HCT116 (cell line): ENCODE measurements around the gene PSMC3. TPM values are rescaled to one million over a fixed set of nuclear protein-coding genes. Genes with fewer than 3 reads are reported as not detected.

Source experiments
- ATAC-seq: fragments of 200-7000 bp; cut with Tn5 transposase; 2 replicates; pipeline ENCODE4 v1.9.1; 2020; ENCODE audit warnings: mild to moderate bottlenecking, moderate library complexity
- BruUV-seq: library from RNA; stranded (reverse); fragments of 400-500 nt; replicated peaks from 2 replicates; lab custom pipeline; 2021; lab: Mats Ljungman, UMichigan
- CTCF ChIA-PET: fragments of 300-600 bp; sonication (Branson Sonifier 250); formaldehyde crosslinking; loops from one replicate; lab custom pipeline; 2021; ENCODE audit warnings: antibody characterized with exemption; lab: Charles Lee
- POLR2A ChIA-PET: fragments of 300-600, 350-600 bp; sonication (Branson Sonifier 250); formaldehyde crosslinking; loops from one replicate; lab custom pipeline; 2021; ENCODE audit warnings: antibody characterized with exemption; lab: Charles Lee
- RAD21 ChIA-PET, 2 experiments: fragments of 300-600 bp; sonication (Branson Sonifier 250); formaldehyde crosslinking; loops; one replicate each; lab custom pipeline; 2023; ENCODE audit warnings: low total read pairs in 2 of 2; ENCODE audit not compliant: uncharacterized antibody in 2 of 2, unreplicated experiment in 2 of 2, low non-redundant PET in 1 of 2; lab: Charles Lee
- DNase-seq: peaks from one replicate; pipeline ENCODE4 v3.0.0-alpha.2; 2010; ENCODE audit warnings: low read depth, low spot score
- H2AFZ ChIP-seq: fragments of 200-600 bp; shearing (Covaris generic), sonication (generic); 2 replicates; pipeline ENCODE4 v1.6.1; 2017; ENCODE audit warnings: low read depth, mixed run types, mixed read lengths, antibody characterized with exemption, low read length; ENCODE audit not compliant: poor library complexity, severe bottlenecking
- H3K27ac ChIP-seq: 2 replicates; pipeline ENCODE4 v1.5.1; 2012; ENCODE audit warnings: low read depth, low read length
- H3K27me3 ChIP-seq: fragments of 200-600 bp; sonication (generic); 2 replicates; pipeline ENCODE4 v1.6.1; 2016; ENCODE audit warnings: mixed run types, low read length, mixed read lengths; ENCODE audit not compliant: insufficient read depth
- H3K36me3 ChIP-seq, 2 experiments: fragments of 200-500 bp in 1 of 2; fragments of 200-600 bp in 1 of 2; sonication (Bioruptor generic) in 1 of 2; sonication (generic) in 1 of 2; 2 replicates each; pipeline versions ENCODE4 v1.5.1 to v1.6.1; 2014 to 2016; ENCODE audit warnings: low read length in 2 of 2, inconsistent platforms in 1 of 2, mixed read lengths in 1 of 2, mixed run types in 1 of 2; ENCODE audit not compliant: insufficient read depth in 2 of 2, control insufficient read depth in 1 of 2
- H3K4me1 ChIP-seq, 2 experiments: fragments of 200-600 bp in 1 of 2; sonication (generic) in 1 of 2; 2 replicates each; pipeline versions ENCODE4 v1.5.1 to v1.6.1; 2012 to 2017; ENCODE audit warnings: low read length in 2 of 2, inconsistent platforms in 1 of 2, mild to moderate bottlenecking in 1 of 2, mixed read lengths in 1 of 2, mixed run types in 1 of 2, moderate library complexity in 1 of 2; ENCODE audit not compliant: insufficient read depth in 2 of 2, control insufficient read depth in 1 of 2
- H3K4me2 ChIP-seq: fragments of 200-600 bp; sonication (generic); 2 replicates; pipeline ENCODE4 v1.6.1; 2017; ENCODE audit warnings: mixed run types, low read length, mixed read lengths
- H3K4me3 ChIP-seq, 2 experiments: fragments of 200-600 bp in 1 of 2; sonication (generic) in 1 of 2; replicated peaks in 1 of 2; 2 replicates each; pipeline ENCODE4 v1.5.1; 2011 to 2016; ENCODE audit warnings: low read length in 2 of 2, control low read depth in 1 of 2, low read depth in 1 of 2, mild to moderate bottlenecking in 1 of 2, mixed read lengths in 1 of 2, mixed run types in 1 of 2
- H3K79me2 ChIP-seq: fragments of 200-600 bp; sonication (generic); 2 replicates; pipeline ENCODE4 v1.6.1; 2017; ENCODE audit warnings: mild to moderate bottlenecking, mixed run types, low read length, moderate library complexity, mixed read lengths; ENCODE audit not compliant: insufficient read depth
- H3K9ac ChIP-seq: fragments of 200-600 bp; sonication (generic); 2 replicates; pipeline ENCODE4 v1.6.1; 2016; ENCODE audit warnings: low read length, mixed read lengths
- H3K9me2 ChIP-seq: fragments of 200-600 bp; sonication (generic), shearing (Covaris generic); 2 replicates; pipeline ENCODE4 v1.6.1; 2017; ENCODE audit warnings: mixed run types, mild to moderate bottlenecking, moderate library complexity; ENCODE audit not compliant: insufficient read depth
- H3K9me3 ChIP-seq, 2 experiments: fragments of 200-500 bp in 1 of 2; fragments of 200-600 bp in 1 of 2; sonication (Bioruptor generic) in 1 of 2; sonication (generic) in 1 of 2; 2 replicates each; pipeline ENCODE4 v1.6.1; 2014 to 2017; ENCODE audit warnings: low read length in 2 of 2, mixed read lengths in 2 of 2, inconsistent platforms in 1 of 2, low read depth in 1 of 2, mild to moderate bottlenecking in 1 of 2, mixed run types in 1 of 2, moderate library complexity in 1 of 2; ENCODE audit not compliant: control insufficient read depth in 1 of 2, insufficient read depth in 1 of 2
- H4K20me1 ChIP-seq: fragments of 200-600 bp; sonication (generic), shearing (Covaris generic); 2 replicates; pipeline ENCODE4 v1.6.1; 2017; ENCODE audit warnings: mixed run types, mild to moderate bottlenecking, moderate library complexity; ENCODE audit not compliant: insufficient read depth
- ATF3 ChIP-seq: IDR thresholded peaks from 2 replicates; pipeline ENCODE4 v1.6.1; 2012
- CBX3 ChIP-seq: IDR thresholded peaks from 2 replicates; pipeline ENCODE4 v1.6.1; 2012; ENCODE audit warnings: low read depth
- CEBPB ChIP-seq: IDR thresholded peaks from 2 replicates; pipeline ENCODE4 v1.6.1; 2012; ENCODE audit warnings: low read depth
- CTCF ChIP-seq, 3 experiments: fragments of 200-600 bp in 1 of 3; sonication (generic) in 1 of 3; IDR thresholded peaks in 2 of 3; conservative IDR thresholded peaks in 1 of 3; 2 replicates each; pipeline ENCODE4 v1.5.1; 2012 to 2017; ENCODE audit warnings: low read depth in 2 of 3, low read length in 2 of 3, antibody characterized with exemption in 1 of 3, borderline replicate concordance in 1 of 3, control low read depth in 1 of 3, mild to moderate bottlenecking in 1 of 3, mixed read lengths in 1 of 3, mixed run types in 1 of 3, moderate library complexity in 1 of 3; ENCODE audit not compliant: insufficient read depth in 1 of 3
- EGR1 ChIP-seq: IDR thresholded peaks from 2 replicates; pipeline ENCODE4 v1.6.1; 2012; ENCODE audit warnings: low read depth
- ELF1 ChIP-seq: IDR thresholded peaks from 2 replicates; pipeline ENCODE4 v1.6.1; 2012; ENCODE audit warnings: low read depth, borderline replicate concordance
- EZH2 ChIP-seq: fragments of 200-600 bp; sonication (generic); IDR thresholded peaks from 2 replicates; pipeline ENCODE4 v1.6.1; 2017; ENCODE audit warnings: antibody characterized with exemption, mixed run types
- EZH2phosphoT487 ChIP-seq: fragments of 200-600 bp; IDR thresholded peaks from 2 replicates; pipeline ENCODE4 v1.6.1; 2018; ENCODE audit warnings: antibody characterized with exemption, borderline replicate concordance
- JUND ChIP-seq: IDR thresholded peaks from 2 replicates; pipeline ENCODE4 v1.6.1; 2012
- MAX ChIP-seq: IDR thresholded peaks from 2 replicates; pipeline ENCODE4 v1.6.1; 2012
- POLR2A ChIP-seq: IDR thresholded peaks from 2 replicates; pipeline ENCODE4 v1.7.0; 2011; ENCODE audit warnings: borderline replicate concordance; ENCODE audit not compliant: insufficient read depth, insufficient read length; ENCODE audit errors: extremely low read depth
- POLR2AphosphoS5 ChIP-seq: IDR thresholded peaks from 2 replicates; pipeline ENCODE4 v1.6.1; 2011; ENCODE audit warnings: mild to moderate bottlenecking, low read depth, low read length, moderate library complexity
- RAD21 ChIP-seq: IDR thresholded peaks from 2 replicates; pipeline ENCODE4 v1.6.1; 2012; ENCODE audit warnings: low read depth, mild to moderate bottlenecking
- REST ChIP-seq: IDR thresholded peaks from 2 replicates; pipeline ENCODE4 v1.6.1; 2012; ENCODE audit warnings: low read depth
- SIN3A ChIP-seq: IDR thresholded peaks from 2 replicates; pipeline ENCODE4 v1.6.1; 2012; ENCODE audit warnings: low read depth
- SP1 ChIP-seq: IDR thresholded peaks from 2 replicates; pipeline ENCODE4 v1.6.1; 2012; ENCODE audit warnings: low read depth
- YY1 ChIP-seq: IDR thresholded peaks from 2 replicates; pipeline ENCODE4 v1.6.1; 2011; ENCODE audit warnings: low read length, low read depth, moderate library complexity, mild to moderate bottlenecking; ENCODE audit not compliant: insufficient replicate concordance; ENCODE audit errors: extremely low read depth
- ZBTB33 ChIP-seq: IDR thresholded peaks from 2 replicates; pipeline ENCODE4 v1.6.1; 2011; ENCODE audit warnings: mild to moderate bottlenecking, low read length, moderate library complexity; ENCODE audit not compliant: insufficient replicate concordance; ENCODE audit errors: extremely low read depth
- ZFX ChIP-seq: fragments of 450-650 bp; IDR thresholded peaks from 2 replicates; pipeline ENCODE4 v1.6.1; 2017
- ZNF274 ChIP-seq: fragments of 200-500 bp; sonication (Bioruptor generic); IDR thresholded peaks from 2 replicates; pipeline ENCODE4 v1.6.1; 2014; ENCODE audit warnings: mild to moderate bottlenecking, low read depth, low read length, inconsistent platforms
- intact Hi-C: fragments of 100-400 bp; cut with micrococcal nuclease; formaldehyde crosslinking; loops from 2 replicates; pipeline ENCODE4 v1.10.0; 2022
- total RNA-seq: library from RNA; stranded (reverse); gene quantifications from one replicate; pipeline ENCODE4 v1.2.1, GENCODE V29; 2021; ENCODE audit not compliant: unreplicated experiment

The PSMC3 gene
- total RNA-seq, 1 experiment from 2014 or later = 155 TPM

GRCh38 chr11:47378010-47378835, 48.0 kb downstream of the PSMC3 start, which contains the start of gene SPI1:
SPI1 (minus strand) TSS chr11:47378547; CDS start chr11:47378353, 194 bp downstream.
- H3K27ac ChIP-seq = no peak within 1 kb of the TSS; the same call in 1 of the 2 replicates
- no peaks in the 10 kb centered on the region for H4K20me1 ChIP-seq
- POLR2A ChIA-PET = no interaction called here
- no peak within 1 kb of the TSS for H3K9ac ChIP-seq
- no peak within 1 kb of the TSS for H3K4me2 ChIP-seq
- TF ChIP-seq SP1 = no peak
- no peak for TF ChIP-seq SIN3A
- TF ChIP-seq CTCF (IDR thresholded peaks at IDR 0.05 in 2 of 3, conservative IDR thresholded peaks at IDR 0.05 in 1 of 3; ENCODE audit: borderline replicate concordance in 1 of 3, insufficient read depth in 1 of 3, low read depth in 2 of 3, low read length in 2 of 3) = no peak
- no peak for TF ChIP-seq RAD21
- TF ChIP-seq ATF3 = no peak
- TF ChIP-seq ZFX = no peak
- no peak for TF ChIP-seq EGR1
- TF ChIP-seq CEBPB = no peak
- no peak for TF ChIP-seq REST
- no peak for TF ChIP-seq ELF1
- no peak for TF ChIP-seq EZH2
- TF ChIP-seq CBX3 = no peak
- TF ChIP-seq ZNF274 = no peak
- no peak for TF ChIP-seq JUND
- TF ChIP-seq ZBTB33 = no peak
- no peak for TF ChIP-seq EZH2phosphoT487
- no peak for TF ChIP-seq POLR2A
- TF ChIP-seq MAX = no peak
- no peak for TF ChIP-seq YY1
- TF ChIP-seq POLR2AphosphoS5 = no peak
- ATAC-seq = no peak
- H3K4me3 ChIP-seq = no peak within 1 kb of the TSS
- CTCF ChIA-PET = no interaction called here
- no peak within 1 kb of the TSS for H2AFZ ChIP-seq
- H3K9me3 ChIP-seq = no peaks in the 10 kb centered on the region
- RAD21 ChIA-PET = no interaction called here
- H3K9me2 ChIP-seq = no peaks in the 10 kb centered on the region
- no peak for DNase-seq
- no peaks in the 10 kb centered on the region for H3K36me3 ChIP-seq
- no TSS peak for BruUV-seq
- H3K79me2 ChIP-seq = no peaks in the 10 kb centered on the region
- H3K27me3 ChIP-seq = no peaks in the 10 kb centered on the region
- H3K4me1 ChIP-seq = peaks cover 11 to 29% of the 10 kb centered on the region in 2 experiments; a peak in 3 of 4 replicates
- intact Hi-C loops = no loop called here
